Mammary epithelial cell (primary cell): ENCODE measurements around the gene CEP128.

ENCODE experiments used
- CTCF ChIP-seq, 2 donors: IDR thresholded peaks in 1 of 2; conservative IDR thresholded peaks in 1 of 2; 2 replicates each; pipeline ENCODE4 v1.5.1; 2011 to 2012; ENCODE audit warnings: inconsistent platforms in 2 of 2, low read length in 2 of 2, mild to moderate bottlenecking in 2 of 2, control low read depth in 1 of 2, low read depth in 1 of 2; ENCODE audit not compliant: insufficient read depth in 1 of 2; ENCODE audit errors: extremely low read depth in 1 of 2
- EZH2 ChIP-seq: IDR thresholded peaks from 2 replicates; pipeline ENCODE4 v1.6.1; 2012; ENCODE audit warnings: low read length, inconsistent platforms, borderline replicate concordance

GRCh38 chr14:80933282-80933681 is 8.3 kb downstream of the CEP128 start:
- TF ChIP-seq CTCF (conservative IDR thresholded peaks at IDR 0.05 in 1 of 2, IDR thresholded peaks at IDR 0.05 in 1 of 2; ENCODE audit: extremely low read depth in 1 of 2, insufficient read depth in 1 of 2, low read depth in 1 of 2, low read length in 2 of 2) (no peak), EZH2 (no peak)
